Activated CD8-positive, alpha-beta memory T cell treated with anti-CD3 and anti-CD28 coated beads, Interleukin-2, amount 50 U/mL, for 24 hours (primary cell): ENCODE measurements around the gene INTS11.
A peak's percentile ranks its signal among the peaks of the same experiment; 100 is the strongest.

Experiments
- DNase-seq: peaks from one replicate; pipeline ENCODE4 v3.0.0-alpha.2; 2020; ENCODE audit errors: extremely low read depth

The INTS11 gene

DNA sequence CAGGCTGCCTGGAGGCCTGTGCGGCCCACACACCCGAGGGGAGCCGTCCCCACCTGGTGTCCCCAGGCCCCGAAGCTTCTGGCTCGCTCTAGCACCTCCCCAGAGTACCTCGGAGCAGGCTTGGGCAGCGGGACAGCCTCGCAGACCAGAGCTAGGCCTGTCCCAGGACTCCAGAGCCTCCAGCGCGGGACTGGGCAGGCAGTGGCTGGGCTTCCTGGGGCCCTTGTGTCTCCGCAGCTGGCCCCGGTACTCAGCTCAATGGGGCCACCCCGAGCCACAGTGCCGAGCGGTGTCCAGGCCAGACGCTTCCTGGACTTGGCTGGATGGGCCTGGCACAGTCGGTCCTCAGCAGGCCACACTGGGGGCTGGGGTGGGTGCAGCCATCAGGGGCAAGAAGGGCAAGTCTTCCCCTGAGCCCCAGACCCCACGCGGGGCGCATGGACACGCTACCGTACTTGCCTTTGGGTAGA is 39.3 kb downstream of the INTS11 start:
- DNase-seq, result no peak

DNA sequence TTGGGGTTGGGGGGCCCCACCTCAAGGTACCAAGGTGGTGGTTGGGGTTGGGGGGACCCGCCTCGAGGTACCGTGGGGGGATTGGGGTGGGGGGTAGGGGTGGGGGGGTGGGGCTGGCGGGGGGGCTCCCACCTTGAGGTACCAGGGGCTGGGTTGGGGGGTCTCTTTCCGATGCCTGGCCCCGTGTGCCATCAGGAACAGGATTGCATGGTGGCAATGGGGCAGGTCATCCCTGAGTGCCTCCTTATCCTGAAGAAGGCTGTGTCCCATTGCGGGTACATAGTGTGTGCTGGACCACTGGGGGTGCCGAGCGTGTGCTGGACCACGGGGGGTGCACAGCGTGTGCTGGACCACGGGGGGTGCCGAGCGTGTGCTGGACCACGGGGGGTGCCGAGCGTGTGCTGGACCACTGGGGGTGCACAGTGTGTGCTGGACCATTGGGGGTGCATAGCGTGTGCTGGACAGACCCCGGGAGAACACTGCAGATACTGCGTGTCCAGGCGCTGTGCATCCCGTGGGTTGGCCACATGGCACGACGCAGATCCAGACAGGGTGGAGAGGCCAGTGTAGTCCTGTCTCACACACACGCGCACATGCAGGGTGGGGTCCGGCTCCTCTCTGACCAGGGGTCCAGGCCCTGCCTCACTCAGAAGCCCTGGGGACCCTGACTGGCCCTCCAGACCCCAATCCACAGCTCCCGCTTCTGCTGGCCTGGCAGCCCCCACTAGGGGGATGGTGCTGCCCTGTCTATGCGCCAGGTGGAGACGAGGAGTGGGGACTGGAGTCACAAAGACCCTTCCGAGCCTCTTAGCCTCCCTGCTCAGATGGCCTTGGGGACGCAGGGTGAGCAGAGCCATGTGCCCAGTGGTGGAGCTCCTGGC is 40.0 kb downstream of the INTS11 start:
- no peak for DNase-seq

DNA sequence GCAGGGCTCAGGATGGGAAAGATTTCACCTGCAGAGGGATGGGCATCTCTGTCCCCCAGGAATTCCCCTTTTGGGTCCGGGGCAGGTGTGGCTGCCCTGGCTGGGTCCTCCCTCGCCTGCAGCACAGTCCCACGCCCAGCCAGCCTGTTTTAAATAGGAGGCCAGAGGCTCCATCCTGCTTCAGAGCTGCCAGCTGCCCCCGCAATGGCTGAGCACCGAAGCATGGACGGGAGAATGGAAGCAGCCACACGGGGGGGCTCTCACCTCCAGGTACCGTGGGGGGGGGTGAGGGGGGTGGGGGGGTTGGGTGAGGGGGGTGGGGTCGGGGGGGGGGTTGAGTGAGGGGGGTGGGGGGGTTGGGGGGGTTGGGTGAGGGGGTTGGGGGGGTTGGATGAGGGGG is 40.6 kb downstream of the INTS11 start:
- no peak for DNase-seq

DNA sequence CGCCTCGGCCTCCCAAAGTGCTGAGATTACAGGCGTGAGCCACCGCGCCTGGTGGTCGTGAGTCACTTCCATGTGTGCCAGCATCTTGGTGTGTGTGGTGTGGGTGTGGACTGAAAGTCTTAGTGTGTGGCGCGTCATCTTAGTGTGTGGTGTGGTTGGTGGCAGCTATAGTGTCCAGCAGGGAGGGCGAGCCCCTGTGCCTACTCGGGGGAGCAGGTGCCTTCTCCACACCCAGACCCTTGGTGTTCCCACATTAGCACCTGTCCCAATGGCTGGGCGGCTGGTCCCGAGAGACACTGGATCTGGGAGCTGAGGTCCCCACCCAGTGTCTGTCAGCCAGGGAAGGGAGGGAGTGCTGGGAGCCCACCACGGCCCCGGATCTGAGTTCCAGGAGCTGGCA is 41.5 kb downstream of the INTS11 start:
- no peak for DNase-seq

DNA sequence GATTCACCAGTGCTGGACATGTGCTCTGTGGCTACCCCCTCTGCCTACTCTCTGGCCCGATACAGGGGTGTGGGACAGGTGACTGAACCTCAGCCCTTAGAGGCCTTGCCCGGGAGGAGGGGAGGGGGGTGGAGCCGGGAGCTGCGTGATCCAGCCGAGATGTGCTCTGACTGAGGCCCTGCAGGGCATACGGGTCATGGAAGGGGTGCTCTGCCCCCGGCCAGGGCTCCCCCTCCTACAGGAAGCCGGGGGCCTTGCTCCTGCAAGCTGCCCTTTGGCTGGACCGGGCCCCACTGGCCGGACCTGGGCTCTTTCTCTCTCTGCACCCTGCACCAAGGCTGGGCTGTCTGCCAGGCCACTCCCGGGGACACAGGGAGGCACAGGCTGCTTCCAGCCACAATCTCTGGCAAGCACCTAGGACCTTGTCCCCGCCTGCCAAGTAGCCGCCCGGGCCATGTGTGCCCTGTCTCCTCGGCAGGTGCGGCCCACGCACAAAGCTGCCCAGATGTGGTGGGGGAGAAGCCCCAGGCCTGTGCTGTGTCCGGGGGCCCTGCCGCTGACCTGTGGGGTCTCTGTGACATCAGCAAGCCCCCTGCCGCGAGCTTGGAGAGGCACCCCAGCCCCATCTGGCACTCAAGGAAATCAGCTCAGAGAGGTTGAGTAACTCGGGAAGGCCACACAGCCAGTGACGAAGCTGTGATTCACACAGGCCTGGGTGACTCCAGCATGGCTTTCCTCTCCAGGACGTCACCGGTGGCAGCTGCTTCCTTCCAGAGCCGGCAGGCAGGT is 42.7 kb downstream of the INTS11 start:
- DNase-seq, result no peak

DNA sequence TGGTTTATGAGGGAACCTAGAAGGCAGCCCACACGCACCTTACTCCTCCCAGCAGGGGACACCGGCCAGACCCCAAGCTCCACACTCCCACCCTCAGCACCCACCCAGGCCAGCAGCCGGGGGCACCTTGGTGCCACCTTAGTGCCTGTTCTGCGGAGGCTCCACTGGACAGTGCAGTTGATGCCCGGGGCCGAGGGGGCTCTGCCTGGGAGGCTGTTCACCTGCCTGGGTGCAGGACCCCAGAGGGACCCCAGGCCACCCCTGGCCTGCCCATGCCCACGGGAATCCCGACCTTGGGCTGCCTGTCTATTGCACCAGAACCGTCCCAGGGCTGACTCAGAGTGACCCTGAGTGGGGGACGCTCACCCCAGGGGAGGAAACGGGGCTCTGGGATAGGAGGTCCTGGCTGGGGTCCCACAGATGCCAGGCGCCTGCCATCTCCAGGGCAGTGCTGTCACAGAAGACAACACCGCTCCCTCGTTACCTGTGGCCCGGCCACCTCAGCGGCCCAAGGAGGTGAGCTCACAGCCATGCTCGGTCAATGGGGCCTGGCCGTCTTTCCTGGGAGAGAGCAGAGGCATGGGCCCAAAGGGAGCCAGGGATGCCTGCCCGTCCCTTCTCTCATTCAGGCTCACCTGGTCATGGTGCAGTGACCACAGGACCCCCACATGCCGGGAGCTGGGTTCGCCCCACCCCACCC is 43.5 kb downstream of the INTS11 start:
- no peak for DNase-seq

DNA sequence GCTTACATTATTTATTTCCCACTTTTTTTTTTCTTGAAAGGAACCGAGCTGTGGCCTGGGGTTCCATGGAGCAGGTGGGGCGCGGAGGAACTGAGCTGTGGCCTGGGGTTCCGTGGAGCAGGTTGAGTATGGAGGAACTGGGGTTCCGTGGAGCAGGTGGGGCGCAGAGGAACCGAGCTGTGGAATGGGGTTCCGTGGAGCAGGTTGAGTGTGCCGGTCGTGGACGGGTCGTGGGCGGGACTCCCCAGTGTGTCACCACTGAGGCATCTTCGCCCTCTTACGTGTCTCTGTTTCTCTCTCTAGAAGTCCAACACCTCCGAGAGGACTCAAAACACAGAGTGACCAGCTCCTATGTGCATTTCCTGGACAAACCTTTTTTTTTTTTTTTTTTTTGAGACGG is 45.4 kb downstream of the INTS11 start:
- DNase-seq, result no peak

DNA sequence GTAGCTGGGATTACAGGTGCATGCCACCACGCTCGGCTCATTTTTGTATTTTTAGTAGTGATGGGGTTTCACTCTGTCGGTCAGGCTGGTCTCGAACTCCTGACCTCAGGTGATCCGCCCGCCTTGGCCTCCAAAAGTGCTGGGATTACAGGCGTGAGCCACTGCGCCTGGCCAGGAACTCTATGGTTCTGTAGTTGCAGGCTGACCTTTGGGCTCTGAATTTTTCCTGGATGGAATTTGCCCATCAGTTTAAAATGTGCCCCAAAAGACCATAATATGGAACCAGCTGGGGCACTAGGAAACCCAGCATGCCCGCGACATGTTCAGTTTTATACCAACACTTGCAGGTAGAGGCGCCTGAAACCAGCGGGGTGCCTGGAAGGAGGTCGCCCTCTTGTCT is 45.8 kb downstream of the INTS11 start:
- no peak for DNase-seq

DNA sequence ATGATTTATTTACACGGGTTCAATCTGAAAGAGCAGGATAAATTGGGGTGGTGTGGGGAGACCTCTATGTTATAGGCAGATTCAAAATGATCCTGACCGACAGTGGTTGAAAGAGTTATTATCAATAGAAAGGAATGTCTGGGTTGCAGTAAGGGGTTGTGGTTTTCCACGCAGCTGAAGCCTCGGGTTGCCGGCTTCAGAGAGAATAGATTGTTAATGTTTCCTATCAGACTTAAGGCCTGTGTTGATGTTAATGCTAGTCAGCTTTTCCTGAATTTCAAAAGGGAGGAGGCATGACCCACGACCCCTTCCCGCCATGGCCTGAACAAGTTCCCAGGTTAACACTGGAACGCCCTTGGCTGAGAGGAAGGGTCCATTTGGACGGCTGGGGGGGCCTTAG is 48.6 kb downstream of the INTS11 start:
- DNase-seq, result no peak

GRCh38 chr1:1274931-1275431 is 49.5 kb downstream of the INTS11 start:
- no peak for DNase-seq

DNA sequence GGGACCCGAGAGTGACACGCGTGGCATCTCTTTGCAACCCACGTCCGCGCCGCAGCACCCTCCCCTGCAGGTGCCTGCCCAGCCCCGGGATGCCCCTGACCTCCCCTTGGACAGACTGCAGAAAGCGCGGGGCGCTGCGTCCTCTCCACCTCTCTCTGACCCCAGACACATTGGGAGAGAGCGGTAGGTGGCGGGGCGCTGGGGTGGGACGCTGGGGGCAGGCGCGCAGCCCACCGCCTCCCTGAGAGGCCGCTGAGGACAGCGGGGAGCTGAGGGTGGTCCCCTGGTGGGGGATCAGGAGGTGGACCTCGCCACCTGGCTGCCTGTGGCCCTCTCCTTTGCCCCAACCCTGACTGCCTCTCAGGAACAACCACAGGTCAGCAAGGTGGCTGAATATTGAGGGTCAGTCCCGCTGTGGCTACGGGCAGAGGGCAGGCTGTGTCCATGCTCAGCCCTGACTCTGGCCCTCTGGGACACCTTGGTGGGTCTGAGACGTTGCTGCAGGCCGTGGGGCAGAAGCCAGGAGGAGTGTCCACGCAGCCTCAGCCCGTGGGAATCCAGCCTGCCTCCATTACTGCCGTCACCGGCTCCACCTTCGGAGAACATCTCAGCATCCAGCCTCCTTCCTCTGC is 50.0 kb downstream of the INTS11 start:
- DNase-seq, result no peak

- peak; percentile 84 for DNase-seq
These were observed 50.8 kb downstream of the INTS11 start, which contains the start of gene UBE2J2 for GRCh38 chr1:1273512-1274298. Gene UBE2J2, minus strand, starts transcription at chr1:1273854. Its CDS starts 5,862 bp downstream, at chr1:1267992.

DNA sequence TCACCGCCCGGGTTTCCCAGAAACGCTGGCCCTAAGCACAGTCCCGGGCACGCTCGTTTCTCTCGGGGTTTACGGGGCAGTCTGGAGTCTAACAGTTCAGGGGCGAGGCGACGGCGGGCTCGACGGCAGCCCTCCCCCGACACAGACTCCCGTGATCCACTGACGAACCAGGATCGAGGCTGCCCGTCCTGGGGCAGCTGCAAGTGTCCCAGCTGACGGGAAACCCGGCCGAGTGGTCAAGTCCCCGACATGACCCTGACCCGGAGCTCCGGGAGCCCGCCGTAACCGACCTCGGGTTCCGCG is 51.3 kb downstream of the INTS11 start:
- no peak for DNase-seq

DNA sequence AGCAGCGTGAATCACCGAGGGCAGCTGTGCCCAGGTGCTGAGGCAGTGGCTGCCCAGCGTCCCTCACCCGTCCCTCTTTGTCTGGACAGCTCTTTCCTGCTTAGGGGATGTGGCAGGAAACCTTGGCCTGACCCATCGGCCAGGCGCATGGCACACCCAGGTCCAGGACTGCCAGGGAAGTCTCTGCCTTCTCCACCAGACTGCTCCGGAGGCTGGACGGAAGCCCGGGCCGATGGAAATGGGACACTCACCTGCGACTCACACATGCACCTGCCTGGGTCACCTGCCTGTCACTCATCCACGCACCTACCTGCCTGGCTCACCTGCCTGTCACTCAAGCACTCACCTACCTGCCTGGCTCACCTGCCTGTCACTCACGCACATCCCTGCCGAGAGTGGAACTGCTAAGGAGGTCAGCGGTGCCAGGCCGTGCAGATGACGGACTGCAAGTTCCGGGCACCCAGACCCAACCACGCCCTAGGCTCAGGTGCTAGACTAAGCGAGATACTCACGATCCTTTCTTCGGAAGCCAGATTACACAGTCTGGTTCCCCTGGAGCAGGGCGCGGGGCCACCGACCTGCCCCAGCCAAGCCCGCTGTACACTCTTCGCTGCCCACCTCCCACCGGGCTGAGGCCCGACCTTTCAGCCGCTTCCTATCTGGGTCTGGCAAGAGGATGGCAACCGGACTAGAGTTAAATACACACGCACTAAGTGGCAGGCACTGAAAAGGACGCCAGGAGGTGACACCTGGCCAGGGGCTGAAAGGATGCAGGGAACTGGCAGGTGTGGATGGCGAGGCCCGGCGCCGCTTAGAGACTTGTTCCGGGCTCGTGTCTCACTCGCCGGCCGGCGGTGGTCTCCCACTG is 51.9 kb downstream of the INTS11 start:
- DNase-seq, result no peak

DNA sequence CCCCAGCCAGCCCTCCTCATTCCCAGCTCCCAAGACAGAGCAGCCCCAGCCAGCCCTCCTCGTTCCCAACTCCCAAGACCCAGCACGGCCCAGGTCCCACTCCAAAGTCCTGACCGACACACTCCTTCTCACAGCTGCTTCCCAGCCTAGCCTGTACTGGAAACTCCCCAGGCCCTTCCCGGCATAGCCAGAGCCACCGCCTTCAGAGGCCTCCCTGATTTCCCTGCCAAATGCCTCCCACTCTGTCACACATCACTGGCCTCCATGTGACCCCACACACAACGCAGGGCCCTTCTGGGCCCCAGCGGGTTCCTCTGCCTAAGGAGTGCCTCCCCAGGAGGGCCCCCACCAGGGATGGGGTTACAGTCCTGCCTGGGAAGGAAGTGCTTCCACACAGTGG is 53.6 kb downstream of the INTS11 start:
- DNase-seq, result no peak

DNA sequence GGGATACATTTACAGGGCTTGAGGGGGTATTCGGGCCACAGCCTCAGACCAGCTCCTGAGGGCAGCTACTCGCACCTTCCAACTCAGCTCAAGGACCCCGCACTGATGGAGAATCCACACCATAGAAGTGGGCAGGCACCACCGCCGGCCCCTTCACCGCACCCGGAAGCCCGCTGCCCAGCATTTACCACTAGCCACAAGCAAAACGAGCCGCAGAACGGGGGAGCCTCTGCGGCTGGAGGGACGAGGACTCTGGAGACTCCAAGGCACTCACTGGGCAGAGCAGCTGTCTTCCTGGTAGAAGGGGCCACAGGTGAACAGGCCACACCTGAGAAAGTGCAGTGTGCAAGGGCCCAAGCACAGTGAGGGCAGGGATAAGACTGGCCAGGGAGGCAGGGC is 56.2 kb downstream of the INTS11 start:
- DNase-seq, result no peak

- no peak for DNase-seq
These were observed 56.8 kb downstream of the INTS11 start for GRCh38 chr1:1267488-1268283.

DNA sequence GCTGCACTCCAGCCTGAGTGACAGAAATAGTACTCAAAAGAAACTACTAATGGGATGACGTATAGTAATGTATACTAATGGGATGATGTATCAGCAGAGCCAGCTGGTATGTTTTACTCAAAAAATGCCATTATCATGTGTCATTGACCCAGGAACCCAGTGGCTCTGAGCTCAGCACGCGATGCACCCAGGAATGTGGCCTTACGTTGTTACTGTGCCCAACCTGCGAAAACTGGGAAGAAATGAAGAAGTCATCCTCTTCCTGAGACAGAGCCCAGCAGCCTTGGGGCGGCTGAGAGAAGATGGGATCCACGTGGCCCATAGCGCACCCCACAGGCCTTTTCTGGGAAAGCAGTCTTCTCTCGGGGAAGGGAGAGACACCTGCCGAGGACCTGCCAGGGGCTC is 59.6 kb downstream of the INTS11 start:
- DNase-seq, result no peak

DNA sequence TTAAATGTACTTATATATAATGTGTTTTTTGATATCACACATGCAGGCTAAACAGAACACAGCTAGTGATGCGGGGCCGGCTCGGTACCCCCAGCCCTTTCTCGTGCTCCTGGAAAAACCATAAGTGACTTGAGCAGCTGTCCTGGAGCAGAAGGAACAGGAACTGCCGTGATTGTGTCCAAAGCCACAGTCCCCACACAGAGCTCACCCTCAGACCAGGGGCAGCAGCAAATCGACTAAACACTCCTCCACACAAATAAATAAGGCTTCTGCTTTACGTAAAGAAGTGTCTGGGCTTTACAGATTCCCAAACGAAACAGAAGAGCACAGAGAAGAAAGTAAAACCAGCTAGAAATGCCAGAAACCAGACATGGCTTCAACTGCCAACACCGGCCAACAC is 60.4 kb downstream of the INTS11 start:
- no peak for DNase-seq
